Right cardiac atrium (tissue), 5 donors: ENCODE results near the gene RILP. TPM values are rescaled to one million over a fixed set of nuclear protein-coding genes. Genes with fewer than 3 reads are reported as not detected.
A peak's percentile ranks its signal among the peaks of the same experiment; 100 is the strongest.

ENCODE experiments used
- ATAC-seq, 2 donors: fragments of 200-7000 bp; cut with Tn5 transposase; one replicate each; pipeline versions ENCODE4 v1.8.0 to v1.9.1; 2020; ENCODE audit warnings: moderate library complexity in 2 of 2, mild to moderate bottlenecking in 1 of 2
- DNase-seq, 3 donors: peaks; one replicate each; pipeline ENCODE4 v3.0.0-alpha.2; 2020
- H3K27ac ChIP-seq: one replicate; pipeline ENCODE4 v1.5.1; 2013; ENCODE audit warnings: mild to moderate bottlenecking, low read length, control low read depth, moderate library complexity
- H3K27me3 ChIP-seq: one replicate; pipeline ENCODE4 v1.6.1; 2013; ENCODE audit not compliant: control insufficient read depth, insufficient read depth
- H3K4me1 ChIP-seq: one replicate; pipeline ENCODE4 v1.6.1; 2013; ENCODE audit warnings: low read length; ENCODE audit not compliant: control insufficient read depth, insufficient read depth
- H3K4me3 ChIP-seq: one replicate; pipeline ENCODE4 v1.5.1; 2013; ENCODE audit warnings: low read length, control low read depth
- H3K9me3 ChIP-seq: one replicate; pipeline ENCODE4 v1.6.1; 2013; ENCODE audit warnings: low read length; ENCODE audit not compliant: control insufficient read depth
- WGBS: extraction: QIAGEN DNeasy Blood & Tissue Kit; methylation state at CpG from one replicate; pipeline ENCODE4 v1.1.7; 2013; 5-methylcytosine and 5-hydroxymethylcytosine counted together
- intact Hi-C, 4 donors: fragments of 100-400 bp; cut with DNase I; formaldehyde crosslinking; loops; one replicate each; pipeline versions ENCODE4 v1.11.0 to v1.14.0; 2022 to 2023
- polyA plus RNA-seq: library from polyadenylated mRNA; stranded (reverse); fragments of 200-250 nt; gene quantifications from one replicate; pipeline ENCODE4 v1.2.3, GENCODE V29; 2013
- total RNA-seq, 4 donors: library from RNA; stranded (reverse); fragmentation: NEBNext Ultra II Directional; extraction: Animal tissue kit (Norgen Biotek cat#: 25700); gene quantifications; one replicate each; pipeline ENCODE4 v1.2.1, GENCODE V29; 2021
- donor health status: healthy with polysubstance abuse.
- donor health status: DM: no; HTN: yes; CAD: no.
- donor health status: DM: no; HTN: no; CAD: no.
- donor health status: DM: no; HTN: yes; CAD: no; lungs with severe emphysema.
- donor health status: DM: yes; HTN: yes; CAD: no.

RILP gene
- total and polyA plus RNA-seq, 5 donors, result 31.0 to 75.1 (median 50.6) TPM

GRCh38 chr17:1598399-1599095, 51.1 kb downstream of the RILP start:
- no peaks in the 10 kb centered on the region for H3K27me3 ChIP-seq
- H3K27ac ChIP-seq, result no peak overlapping the region
- intact Hi-C loops, result no loop called here
- no peak for DNase-seq
- no peaks in the 10 kb centered on the region for H3K4me1 ChIP-seq
- H3K9me3 ChIP-seq, result no peaks in the 10 kb centered on the region
- peak in 1 of 2 donors; percentile 11 for ATAC-seq
- WGBS, result 92% methylated on average over 8 of the region's 8 CpGs
- no peak overlapping the region for H3K4me3 ChIP-seq

GRCh38 chr17:1597861-1598342, 51.8 kb downstream of the RILP start:
- no peaks in the 10 kb centered on the region for H3K4me1 ChIP-seq
- intact Hi-C loops, result no loop called here
- 93% methylated on average over 14 of the region's 14 CpGs for WGBS
- no peaks in the 10 kb centered on the region for H3K27me3 ChIP-seq
- H3K27ac ChIP-seq, result no peak overlapping the region
- H3K4me3 ChIP-seq, result no peak overlapping the region
- no peaks in the 10 kb centered on the region for H3K9me3 ChIP-seq
- no peak for DNase-seq
- no peak for ATAC-seq

Other genes starting within 250 kb of the RILP start
- gene YWHAE, start 249.6 kb downstream of the RILP start, total RNA-seq, result 100 to 1,000 TPM; 484 to 570 (median 535) TPM
- gene YWHAE, start 249.6 kb downstream of the RILP start, polyA plus RNA-seq, result 366 TPM
- gene CRK, start 193.6 kb downstream of the RILP start, total RNA-seq, result 10 to 100 TPM; 33.9 to 44.8 (median 38.9) TPM
- 21.3 TPM for gene CRK, start 193.6 kb downstream of the RILP start, polyA plus RNA-seq
- gene MYO1C, start 157.2 kb downstream of the RILP start, total RNA-seq, result 100 to 1,000 TPM; 149 to 185 (median 180) TPM
- 78.9 TPM for gene MYO1C, start 157.2 kb downstream of the RILP start, polyA plus RNA-seq
- gene INPP5K, start 133.3 kb downstream of the RILP start, total RNA-seq, result 10 to 100 TPM; 28.7 to 34.7 (median 32.4) TPM
- 21.4 TPM for gene INPP5K, start 133.3 kb downstream of the RILP start, polyA plus RNA-seq
- gene PITPNA, start 87.1 kb downstream of the RILP start, total RNA-seq, result 10 to 100 TPM; 46.5 to 63.5 (median 53.6) TPM
- 19.6 TPM for gene PITPNA, start 87.1 kb downstream of the RILP start, polyA plus RNA-seq
- 1 to 10 TPM; 4.2 to 6.7 (median 5.6) TPM for gene SLC43A2, start 21.0 kb downstream of the RILP start, total RNA-seq
- gene SLC43A2, start 21.0 kb downstream of the RILP start, polyA plus RNA-seq, result 3.4 TPM
- 10 to 100 TPM in 3 of 4 donors, 1 to 10 TPM in 1; 9.9 to 15.6 (median 13.9) TPM for gene SCARF1, start 4.1 kb downstream of the RILP start, total RNA-seq
- 7.7 TPM for gene SCARF1, start 4.1 kb downstream of the RILP start, polyA plus RNA-seq
- 100 to 1,000 TPM; 134 to 187 (median 152) TPM for gene PRPF8, start 35.0 kb upstream of the RILP start, total RNA-seq
- 72.1 TPM for gene PRPF8, start 35.0 kb upstream of the RILP start, polyA plus RNA-seq
- gene TLCD2, start 60.5 kb upstream of the RILP start, total RNA-seq, result 1 to 10 TPM; 1.9 to 6.1 (median 2.3) TPM
- gene TLCD2, start 60.5 kb upstream of the RILP start, polyA plus RNA-seq, result 1.5 TPM
- gene WDR81, start 74.8 kb upstream of the RILP start, total RNA-seq, result 10 to 100 TPM in 3 of 4 donors, 1 to 10 TPM in 1; 9.2 to 11.2 (median 11.0) TPM
- 10.2 TPM for gene WDR81, start 74.8 kb upstream of the RILP start, polyA plus RNA-seq
- 1 to 10 TPM in 3 of 4 donors, under 1 TPM in 1; 0.45 to 2.1 (median 1.2) TPM for gene SERPINF2, start 93.0 kb upstream of the RILP start, total RNA-seq
- gene SERPINF2, start 93.0 kb upstream of the RILP start, polyA plus RNA-seq, result 1.1 TPM
- gene SERPINF1, start 112.2 kb upstream of the RILP start, total RNA-seq, result 100 to 1,000 TPM; 160 to 288 (median 264) TPM
- 215 TPM for gene SERPINF1, start 112.2 kb upstream of the RILP start, polyA plus RNA-seq
- gene SMYD4, start 180.0 kb upstream of the RILP start, total RNA-seq, result 10 to 100 TPM; 10.3 to 14.6 (median 11.4) TPM
- gene SMYD4, start 180.0 kb upstream of the RILP start, polyA plus RNA-seq, result 6.5 TPM
- 100 to 1,000 TPM in 1 of 4 donors, 10 to 100 TPM in 3; 68.1 to 103 (median 81.6) TPM for gene RPA1, start 180.1 kb upstream of the RILP start, total RNA-seq
- gene RPA1, start 180.1 kb upstream of the RILP start, polyA plus RNA-seq, result 28.0 TPM